Panc1 (cell line): ENCODE results near the gene GNAT1. TPM values are rescaled to one million over a fixed set of nuclear protein-coding genes. Genes with fewer than 3 reads are reported as not detected.

Experiments used
- ATAC-seq: fragments of 200-7000 bp; cut with Tn5 transposase; 2 replicates; pipeline ENCODE4 v1.9.1; 2020; ENCODE audit warnings: mild to moderate bottlenecking, moderate library complexity
- BruUV-seq: library from RNA; stranded (reverse); fragments of 400-500 nt; replicated peaks from 2 replicates; lab custom pipeline; 2021; lab: Mats Ljungman, UMichigan
- CTCF ChIA-PET: fragments of 300-600 bp; sonication (Branson Sonifier 250); formaldehyde crosslinking; loops from one replicate; lab custom pipeline; 2022; ENCODE audit warnings: antibody characterized with exemption; lab: Charles Lee
- POLR2A ChIA-PET: fragments of 300-600 bp; sonication (Branson Sonifier 250); formaldehyde crosslinking; loops from one replicate; lab custom pipeline; 2022; ENCODE audit warnings: antibody characterized with exemption; lab: Charles Lee
- DNase-seq: peaks from one replicate; pipeline ENCODE4 v3.0.0-alpha.2; 2010; ENCODE audit warnings: low read depth, low spot score
- H3K27ac ChIP-seq: 2 replicates; pipeline ENCODE4 v1.5.1; 2011; ENCODE audit warnings: mild to moderate bottlenecking, low read length, inconsistent platforms
- H3K27me3 ChIP-seq: fragments of 200-500 bp; sonication (Bioruptor generic); 2 replicates; pipeline ENCODE4 v1.6.0; 2014; ENCODE audit warnings: low read length, inconsistent platforms; ENCODE audit not compliant: control insufficient read depth, insufficient read depth
- H3K36me3 ChIP-seq: fragments of 200-500 bp; sonication (Bioruptor generic); 2 replicates; pipeline ENCODE4 v1.5.1; 2014; ENCODE audit warnings: inconsistent platforms, mild to moderate bottlenecking, low read length, moderate library complexity; ENCODE audit not compliant: control insufficient read depth, insufficient read depth
- H3K4me1 ChIP-seq: 2 replicates; pipeline ENCODE4 v1.5.1; 2011; ENCODE audit warnings: inconsistent platforms, mild to moderate bottlenecking, low read length, moderate library complexity; ENCODE audit not compliant: control insufficient read depth, insufficient read depth
- H3K4me3 ChIP-seq, 2 experiments: 2 replicates each; pipeline ENCODE4 v1.5.1; 2011 to 2012; ENCODE audit warnings: low read depth in 2 of 2, low read length in 2 of 2, mild to moderate bottlenecking in 2 of 2, inconsistent platforms in 1 of 2, moderate library complexity in 1 of 2
- H3K9me3 ChIP-seq: fragments of 200-500 bp; sonication (Bioruptor generic); 2 replicates; pipeline ENCODE4 v1.5.1; 2014; ENCODE audit warnings: low read depth, mild to moderate bottlenecking, inconsistent platforms, low read length, moderate library complexity; ENCODE audit not compliant: control insufficient read depth, insufficient read depth
- CTCF ChIP-seq: fragments of 450-650 bp; IDR thresholded peaks from 2 replicates; pipeline ENCODE4 v1.5.1; 2017; ENCODE audit warnings: mild to moderate bottlenecking
- POLR2AphosphoS5 ChIP-seq: IDR thresholded peaks from 2 replicates; pipeline ENCODE4 v1.6.1; 2012; ENCODE audit warnings: mild to moderate bottlenecking, low read depth, low read length, moderate library complexity
- REST ChIP-seq, 2 experiments: IDR thresholded peaks; 2 replicates each; pipeline ENCODE4 v1.6.1; 2011 to 2012; ENCODE audit warnings: low read depth in 2 of 2, control low read depth in 1 of 2, low read length in 1 of 2, mild to moderate bottlenecking in 1 of 2, moderate library complexity in 1 of 2; ENCODE audit not compliant: insufficient read depth in 1 of 2
- SIN3A ChIP-seq: IDR thresholded peaks from 2 replicates; pipeline ENCODE4 v1.6.1; 2012; ENCODE audit warnings: low read depth, mild to moderate bottlenecking, low read length, moderate library complexity, borderline replicate concordance; ENCODE audit not compliant: insufficient read depth
- TCF7L2 ChIP-seq: IDR thresholded peaks from 2 replicates; pipeline ENCODE4 v1.6.1; 2011; ENCODE audit warnings: mild to moderate bottlenecking, low read depth, low read length, inconsistent platforms
- in situ Hi-C: cut with HindIII; loops from 2 replicates; pipeline ENCODE4 v1.10.0; 2016; ENCODE audit warnings: low sequenced_read_pairs, low pct_unique_long_range_greater_than_20kb
- intact Hi-C: fragments of 100-400 bp; cut with micrococcal nuclease; formaldehyde crosslinking; loops from one replicate; pipeline ENCODE4 v1.10.0; 2022; ENCODE audit not compliant: unreplicated experiment
- total RNA-seq: library from RNA; stranded (reverse); gene quantifications from one replicate; pipeline ENCODE4 v1.2.1, GENCODE V29; 2021; ENCODE audit not compliant: unreplicated experiment

GNAT1 gene
- total RNA-seq, 1 experiment from 2014 or later = not detected

DNA sequence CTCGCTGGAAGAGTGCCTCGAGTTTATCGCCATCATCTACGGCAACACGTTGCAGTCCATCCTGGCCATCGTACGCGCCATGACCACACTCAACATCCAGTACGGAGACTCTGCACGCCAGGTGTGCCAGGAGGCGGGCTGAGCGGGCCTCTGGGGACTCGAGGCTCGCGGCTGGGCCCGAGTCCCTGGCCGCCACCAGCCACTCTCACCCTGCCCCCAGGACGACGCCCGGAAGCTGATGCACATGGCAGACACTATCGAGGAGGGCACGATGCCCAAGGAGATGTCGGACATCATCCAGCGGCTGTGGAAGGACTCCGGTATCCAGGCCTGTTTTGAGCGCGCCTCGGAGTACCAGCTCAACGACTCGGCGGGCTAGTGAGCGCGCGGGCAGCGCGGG, 1.9 kb downstream of the GNAT1 start:
- Histone ChIP-seq H3K4me1 (peaks cover 25% of the 10 kb centered on the region), H3K9me3 (no peaks in the 10 kb centered on the region), H3K4me3 (no peak overlapping the region), H3K36me3 (no peaks in the 10 kb centered on the region), H3K27ac (no peak overlapping the region), H3K27me3 (no peaks in the 10 kb centered on the region)
- TF ChIP-seq TCF7L2 (no peak), POLR2AphosphoS5 (no peak)
- CTCF ChIA-PET = interaction anchor here (0.6 to 2.8 kb wide), 2 partner anchors 33 to 67 kb away, joined by 3 to 39 read pairs; no protein-coding TSS in a partner anchor
- no peak for DNase-seq
- BruUV-seq = no TSS peak
- in situ Hi-C loops (no loop called here), intact Hi-C loops (loop anchor here (10.0 kb wide), 1 partner anchor 72 kb away; the partner anchor contains the start of gene SEMA3B)
- ATAC-seq = no peak
- POLR2A ChIA-PET = no interaction called here

GRCh38 chr3:50193746-50194127, 2.3 kb downstream of the GNAT1 start:
- no peaks in the 10 kb centered on the region for H3K36me3 ChIP-seq
- no peaks in the 10 kb centered on the region for H3K9me3 ChIP-seq
- ChIA-PET CTCF (interaction anchor here (0.6 to 2.8 kb wide), 2 partner anchors 33 to 67 kb away, joined by 3 to 39 read pairs; no protein-coding TSS in a partner anchor), POLR2A (no interaction called here)
- H3K4me3 ChIP-seq = no peak overlapping the region
- no peak for ATAC-seq
- peaks cover 21% of the 10 kb centered on the region for H3K4me1 ChIP-seq
- BruUV-seq = no TSS peak
- TF ChIP-seq SIN3A (no peak), POLR2AphosphoS5 (no peak), REST (IDR thresholded peaks at IDR 0.05; ENCODE audit: insufficient read depth in 1 of 2, low read depth in 2 of 2, low read length in 1 of 2) (no peak), TCF7L2 (no peak), CTCF (no peak)
- intact Hi-C loops = loop anchor here (10.0 kb wide), 1 partner anchor 71 kb away; the partner anchor contains the start of gene SEMA3B
- DNase-seq = no peak
- in situ Hi-C loops = no loop called here
- no peak overlapping the region for H3K27ac ChIP-seq
- H3K27me3 ChIP-seq = no peaks in the 10 kb centered on the region

DNA sequence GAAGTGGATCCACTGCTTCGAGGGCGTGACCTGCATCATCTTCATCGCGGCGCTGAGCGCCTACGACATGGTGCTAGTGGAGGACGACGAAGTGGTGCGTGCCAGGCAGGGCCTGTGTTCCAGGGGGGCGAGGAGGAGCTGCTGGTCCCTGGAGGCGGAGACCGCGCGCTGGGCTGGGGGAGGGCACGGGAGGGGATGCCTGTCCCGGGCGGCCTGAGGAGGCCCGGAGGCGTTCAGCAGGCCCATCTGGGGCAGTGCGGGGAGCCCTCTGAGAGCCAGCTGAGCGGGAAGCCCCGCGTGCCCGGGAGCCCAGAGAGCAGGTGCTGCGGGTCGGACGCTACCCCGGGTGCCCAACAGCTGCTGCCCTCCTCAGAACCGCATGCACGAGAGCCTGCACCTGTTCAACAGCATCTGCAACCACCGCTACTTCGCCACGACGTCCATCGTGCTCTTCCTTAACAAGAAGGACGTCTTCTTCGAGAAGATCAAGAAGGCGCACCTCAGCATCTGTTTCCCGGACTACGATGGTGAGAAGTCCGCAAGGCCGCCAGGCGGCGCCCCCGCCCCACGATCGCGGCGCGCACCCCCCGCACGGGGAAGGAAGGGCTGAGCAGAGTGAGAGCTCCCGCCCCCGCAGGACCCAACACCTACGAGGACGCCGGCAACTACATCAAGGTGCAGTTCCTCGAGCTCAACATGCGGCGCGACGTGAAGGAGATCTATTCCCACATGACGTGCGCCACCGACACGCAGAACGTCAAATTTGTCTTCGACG, 2.9 kb downstream of the GNAT1 start:
- ChIA-PET CTCF (interaction anchor here (0.6 to 2.8 kb wide), 4 partner anchors 22 to 153 kb away, joined by 4 to 39 read pairs (median 10); no protein-coding TSS in a partner anchor), POLR2A (no interaction called here)
- ATAC-seq = peak; percentile 80
- intact Hi-C loops = loop anchor here (10.0 kb wide), 1 partner anchor 70 kb away; the partner anchor contains the start of gene SEMA3B
- H3K4me1 ChIP-seq = peaks cover 15% of the 10 kb centered on the region
- H3K4me3 ChIP-seq = no peak overlapping the region
- no peaks in the 10 kb centered on the region for H3K27me3 ChIP-seq
- DNase-seq = no peak
- H3K36me3 ChIP-seq = no peaks in the 10 kb centered on the region
- in situ Hi-C loops = no loop called here
- H3K27ac ChIP-seq = no peak overlapping the region
- H3K9me3 ChIP-seq = no peaks in the 10 kb centered on the region
- no peak for TF ChIP-seq REST (IDR thresholded peaks at IDR 0.05; ENCODE audit: insufficient read depth in 1 of 2, low read depth in 2 of 2, low read length in 1 of 2)
- TF ChIP-seq SIN3A = no peak
- peak; percentile 88 for TF ChIP-seq CTCF
- no TSS peak for BruUV-seq
